ENCODE data around the gene OR10K2. TPM values are rescaled to one million over a fixed set of nuclear protein-coding genes. Genes with fewer than 3 reads are reported as not detected.
"Not testable (repeated sequence)": the region's sequence is repeated elsewhere in the genome, so short reads cannot be mapped to it uniquely, and the experiment has no call there.

Gene OR10K2
- total RNA-seq, 1 donor, result not detected

- TF ChIP-seq CTCF (IDR thresholded peaks at IDR 0.05; ENCODE audit: insufficient read depth, low read depth, low read length), result no peak
- H3K4me3 ChIP-seq (ENCODE audit: low read depth, low read length), result no peak overlapping the region
- DNase-seq (ENCODE audit: low read depth), result no peak
These were observed 8.7 kb upstream of the OR10K2 start for GRCh38 chr1:158434741-158435140.

GRCh38 chr1:158430163-158430562 lies 4.1 kb upstream of the OR10K2 start:
- H3K4me3 ChIP-seq (ENCODE audit: low read depth, low read length); DNase-seq (ENCODE audit: low read depth): not testable (repeated sequence)

- H3K4me3 ChIP-seq (ENCODE audit: low read depth, low read length), result no peak overlapping the region
- no peak for DNase-seq (ENCODE audit: low read depth)
- no peak for TF ChIP-seq CTCF (IDR thresholded peaks at IDR 0.05; ENCODE audit: insufficient read depth, low read depth, low read length)
These were observed 1.0 kb downstream of the OR10K2 start for GRCh38 chr1:158425027-158425426.

- no peak for DNase-seq (ENCODE audit: low read depth)
- H3K4me3 ChIP-seq (ENCODE audit: low read depth, low read length), result no peak overlapping the region
- TF ChIP-seq CTCF (IDR thresholded peaks at IDR 0.05; ENCODE audit: insufficient read depth, low read depth, low read length), result no peak
These were observed 3.8 kb downstream of the OR10K2 start for GRCh38 chr1:158422212-158422611.

- no peak for TF ChIP-seq CTCF (IDR thresholded peaks at IDR 0.05; ENCODE audit: insufficient read depth, low read depth, low read length)
- DNase-seq (ENCODE audit: low read depth), result no peak
- H3K4me3 ChIP-seq (ENCODE audit: low read depth, low read length), result no peak overlapping the region
These were observed 8.5 kb downstream of the OR10K2 start for GRCh38 chr1:158417586-158417985.

GRCh38 chr1:158414651-158415345 lies 11.2 kb downstream of the OR10K2 start:
- TF ChIP-seq CTCF (IDR thresholded peaks at IDR 0.05; ENCODE audit: insufficient read depth, low read depth, low read length), result no peak
- no peak overlapping the region for H3K4me3 ChIP-seq (ENCODE audit: low read depth, low read length)
- no peak for DNase-seq (ENCODE audit: low read depth)

- no peak for DNase-seq (ENCODE audit: low read depth)
- no peak for TF ChIP-seq CTCF (IDR thresholded peaks at IDR 0.05; ENCODE audit: insufficient read depth, low read depth, low read length)
- H3K4me3 ChIP-seq (ENCODE audit: low read depth, low read length), result no peak overlapping the region
These were observed 18.9 kb downstream of the OR10K2 start for GRCh38 chr1:158407092-158407491.

Measured in fibroblast of villous mesenchyme (primary cell).